ENCODE results near the gene KRT13. TPM values are rescaled to one million over a fixed set of nuclear protein-coding genes. Genes with fewer than 3 reads are reported as not detected.

KRT13 gene
- total and polyA plus RNA-seq, 9 of the 15 experiments (the other 6 are each of a cell fraction or from before 2014, with no cell fraction given): 0.11 to 1.1 (median 0.24) TPM; not detected in 3

GRCh38 chr17:41500131-41500911, 5.1 kb downstream of the KRT13 start (continued):
- TF ChIP-seq AFF4 (CRISPR knock-in tag; IDR thresholded peaks at IDR 0.05): no peak
- TF ChIP-seq HLTF (IDR thresholded peaks at IDR 0.05): no peak; the same call in 1 of the 2 replicates
- peak; percentile 84 for TF ChIP-seq ZNF766 (CRISPR knock-in tag; conservative IDR thresholded peaks at IDR 0.05)
- peak; percentile 40; the same call in 1 of the 2 replicates for TF ChIP-seq CREM (IDR thresholded peaks at IDR 0.05; ENCODE audit: low read depth)
- TF ChIP-seq ZFX (CRISPR knock-in tag; IDR thresholded peaks at IDR 0.05): no peak
- no peak for TF ChIP-seq ZNF551 (CRISPR knock-in tag; IDR thresholded peaks at IDR 0.05)
- TF ChIP-seq ZNF311 (CRISPR knock-in tag; IDR thresholded peaks at IDR 0.05): no peak
- TF ChIP-seq KLF6 (CRISPR knock-in tag; IDR thresholded peaks at IDR 0.05; ENCODE audit: borderline replicate concordance): no peak
- no peak for TF ChIP-seq EWSR1 (IDR thresholded peaks at IDR 0.05; ENCODE audit: borderline replicate concordance, low read depth, partially characterized antibody)
- TF ChIP-seq PML (IDR thresholded peaks at IDR 0.05; ENCODE audit: low read length): no peak
- no peak for TF ChIP-seq ATF1 (CRISPR knock-in tag; IDR thresholded peaks at IDR 0.05)
- no peak for TF ChIP-seq ATF1 (tag; IDR thresholded peaks at IDR 0.05)
- peak; percentile 63 for TF ChIP-seq PKNOX1 (IDR thresholded peaks at IDR 0.05)
- no peak for TF ChIP-seq FOXJ3 (CRISPR knock-in tag; IDR thresholded peaks at IDR 0.05)
- 0 out of 2 replicates have a peak, but pooled peaks have one; percentile 48 for TF ChIP-seq ZNF395 (CRISPR knock-in tag; IDR thresholded peaks at IDR 0.05)
- TF ChIP-seq NFRKB (IDR thresholded peaks at IDR 0.05; ENCODE audit: low read depth): peak; percentile 52; the same call in 1 of the 2 replicates
- TF ChIP-seq, protein P1, sequence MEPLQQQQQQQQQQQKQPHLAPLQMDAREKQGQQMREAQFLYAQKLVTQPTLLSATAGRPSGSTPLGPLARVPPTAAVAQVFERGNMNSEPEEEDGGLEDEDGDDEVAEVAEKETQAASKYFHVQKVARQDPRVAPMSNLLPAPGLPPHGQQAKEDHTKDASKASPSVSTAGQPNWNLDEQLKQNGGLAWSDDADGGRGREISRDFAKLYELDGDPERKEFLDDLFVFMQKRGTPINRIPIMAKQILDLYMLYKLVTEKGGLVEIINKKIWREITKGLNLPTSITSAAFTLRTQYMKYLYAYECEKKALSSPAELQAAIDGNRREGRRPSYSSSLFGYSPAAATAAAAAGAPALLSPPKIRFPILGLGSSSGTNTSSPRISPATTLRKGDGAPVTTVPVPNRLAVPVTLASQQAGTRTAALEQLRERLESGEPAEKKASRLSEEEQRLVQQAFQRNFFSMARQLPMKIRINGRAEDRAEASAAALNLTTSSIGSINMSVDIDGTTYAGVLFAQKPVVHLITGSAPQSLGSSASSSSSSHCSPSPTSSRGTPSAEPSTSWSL (CRISPR knock-in tag; IDR thresholded peaks at IDR 0.05; ENCODE audit: borderline replicate concordance): no peak
- 0 out of 4 replicates have a peak, but pooled peaks of 1 of the 2 experiments have one; percentile 33 for TF ChIP-seq FOXK2 (conservative IDR thresholded peaks at IDR 0.05 in 1 of 2, IDR thresholded peaks at IDR 0.05 in 1 of 2; ENCODE audit: low read depth in 2 of 2)
